Bronchial epithelial cell (primary cell): Measurements from ENCODE around the gene FAM133A. TPM values are rescaled to one million over a fixed set of nuclear protein-coding genes. Genes with fewer than 3 reads are reported as not detected.
A peak's percentile ranks its signal among the peaks of the same experiment; 100 is the strongest.

Experiments
- DNase-seq: peaks from one replicate; pipeline ENCODE4 v3.0.0-alpha.2; 2010; ENCODE audit warnings: low read depth
- FAIRE-seq: peaks from 2 replicates; lab custom pipeline; 2011; peaks lifted over from hg19 to GRCh38; lab: Jason Lieb, UNC
- H3K27me3 ChIP-seq: 2 replicates; pipeline ENCODE4 v1.5.1; 2011; ENCODE audit warnings: low read length; ENCODE audit not compliant: control insufficient read depth, insufficient read depth
- H3K36me3 ChIP-seq: 2 replicates; pipeline ENCODE4 v1.5.1; 2011; ENCODE audit warnings: low read length; ENCODE audit not compliant: control insufficient read depth, insufficient read depth
- H3K4me3 ChIP-seq: 2 replicates; pipeline ENCODE4 v1.5.1; 2011; ENCODE audit warnings: mild to moderate bottlenecking, low read depth, low read length, control low read depth
- CTCF ChIP-seq: IDR thresholded peaks from 2 replicates; pipeline ENCODE4 v1.5.1; 2011; ENCODE audit warnings: mild to moderate bottlenecking, moderate library complexity, low read length, control low read depth, inconsistent platforms; ENCODE audit not compliant: insufficient read depth, severe bottlenecking
- total RNA-seq: library from RNA; depleted of rRNA; stranded (reverse); fragments of >200 nt; gene quantifications from 2 replicates; pipeline ENCODE4 v1.2.1, GENCODE V29; 2014

FAM133A gene
- total RNA-seq = not detected in 2 replicates

DNA sequence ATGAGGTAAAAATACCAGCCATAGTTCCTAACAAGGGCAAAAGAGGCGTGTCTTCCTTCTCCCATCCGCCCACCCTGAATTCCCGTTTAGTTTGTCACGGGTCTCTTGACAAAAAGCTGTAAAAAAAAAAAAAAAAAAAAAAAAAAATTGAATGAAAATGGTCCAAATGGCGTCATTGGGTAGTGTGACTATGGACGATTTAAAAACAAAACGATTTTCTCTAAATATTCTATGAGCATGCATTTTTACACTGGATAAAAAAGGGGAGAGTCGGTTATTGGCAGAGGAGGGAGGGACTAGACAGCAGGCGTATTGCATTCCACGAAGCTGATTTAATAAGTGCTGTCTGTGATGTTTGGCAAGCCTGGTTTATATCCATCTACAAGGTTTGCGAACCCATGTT lies at the start of gene FAM133A:
Gene FAM133A, plus strand, starts transcription at position 338 of the 403 bp plus-strand sequence. CDS start 35,214 bp downstream, outside the sequence.
- DNase-seq = peak; percentile 22
- TF ChIP-seq CTCF = no peak
- Histone ChIP-seq H3K4me3 (peak within 1 kb of the TSS; percentile 37), H3K36me3 (no peaks in the 10 kb centered on the region), H3K27me3 (no peaks in the 10 kb centered on the region)
- no peak for FAIRE-seq

GRCh38 chrX:93637591-93637990 lies 36.4 kb upstream of the FAM133A start:
- no peak overlapping the region for H3K4me3 ChIP-seq
- no peak for DNase-seq
- no peaks in the 10 kb centered on the region for H3K36me3 ChIP-seq
- H3K27me3 ChIP-seq = no peaks in the 10 kb centered on the region
- TF ChIP-seq CTCF = no peak
- FAIRE-seq = no peak

DNA sequence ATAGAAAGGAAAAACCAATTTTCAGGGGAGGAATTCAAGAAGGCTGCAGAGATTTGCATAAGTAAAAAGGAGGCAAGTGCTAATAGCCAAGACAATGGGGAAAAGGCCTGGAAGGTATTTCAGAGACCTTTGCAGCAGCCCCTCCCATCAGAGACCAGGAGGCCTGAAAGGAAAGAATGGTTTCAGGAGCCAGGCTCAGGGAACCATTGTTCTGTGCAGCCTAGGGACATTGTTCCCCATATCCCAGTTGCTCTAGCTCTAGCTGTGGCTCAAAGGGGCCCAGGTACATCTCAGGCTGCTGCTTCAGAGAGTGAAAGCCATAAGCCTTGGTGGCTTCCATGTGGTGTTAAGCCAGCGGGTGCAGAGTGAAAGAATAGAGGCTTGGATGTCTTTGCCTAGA lies 24.6 kb upstream of the FAM133A start:
- Histone ChIP-seq H3K4me3 (no peak overlapping the region), H3K36me3 (no peaks in the 10 kb centered on the region), H3K27me3 (no peaks in the 10 kb centered on the region)
- TF ChIP-seq CTCF = no peak
- DNase-seq = no peak
- FAIRE-seq = no peak

GRCh38 chrX:93660575-93660974 lies 13.4 kb upstream of the FAM133A start:
- no peaks in the 10 kb centered on the region for H3K27me3 ChIP-seq
- H3K36me3 ChIP-seq = no peaks in the 10 kb centered on the region
- H3K4me3 ChIP-seq = no peak overlapping the region
- FAIRE-seq (no peak), DNase-seq (no peak)
- TF ChIP-seq CTCF = no peak

DNA sequence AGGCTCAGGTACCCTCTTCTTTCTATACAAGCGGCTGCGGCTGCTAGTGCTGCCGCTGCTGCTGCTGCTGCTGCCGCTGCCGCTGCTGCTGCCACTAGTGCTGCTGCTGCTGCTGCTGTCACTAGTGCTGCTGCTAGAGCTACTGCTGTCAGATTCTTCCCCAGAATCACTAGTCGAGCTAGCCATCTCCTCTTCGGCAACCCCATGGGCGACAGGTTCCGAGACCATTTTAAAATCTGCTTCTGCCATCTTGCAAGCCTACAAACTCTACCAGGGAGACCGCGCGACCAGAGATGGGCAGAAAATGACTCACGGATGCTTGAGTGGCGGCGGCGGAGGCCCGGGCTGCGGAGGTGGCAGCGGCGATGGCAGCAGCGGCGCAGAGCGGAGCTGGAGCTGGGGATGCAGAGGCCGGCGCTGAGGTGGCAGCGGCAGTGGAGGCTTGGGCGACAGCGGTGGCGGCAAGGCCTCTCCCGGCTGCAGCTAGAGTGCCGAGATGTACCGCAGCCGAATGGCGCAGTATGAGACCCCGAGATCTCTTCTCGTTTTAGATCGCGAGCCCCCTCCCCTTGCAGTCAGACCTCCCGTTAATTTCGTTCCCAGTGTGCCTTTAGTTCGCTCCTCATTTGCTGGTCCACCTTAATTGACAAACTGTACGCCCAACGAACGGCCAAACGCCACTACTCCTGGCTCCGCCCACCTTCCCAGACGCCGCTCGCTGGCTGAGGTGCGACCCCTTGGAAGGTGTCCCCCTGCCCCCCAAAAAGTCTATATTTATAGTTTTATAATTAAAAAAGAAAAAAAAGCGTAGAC lies 744 bp upstream of the FAM133A start, which contains the start of gene NAP1L3:
Gene NAP1L3, minus strand, starts transcription at position 523 of the 813 bp plus-strand sequence. Its CDS starts 274 bp downstream, at position 249.
- FAIRE-seq = no peak
- DNase-seq = peak; percentile 28
- Histone ChIP-seq H3K27me3 (no peaks in the 10 kb centered on the region), H3K4me3 (peak within 1 kb of the TSS; percentile 37), H3K36me3 (no peaks in the 10 kb centered on the region)
- no peak for TF ChIP-seq CTCF
